Stimulated activated CD8-positive, alpha-beta memory T cell treated with anti-CD3 and anti-CD28 coated beads, Interleukin-2, amount 100 ng/mL, for 1 hour (primary cell): ENCODE results near the gene USP22.
"Not testable (repeated sequence)": the region's sequence is repeated elsewhere in the genome, so short reads cannot be mapped to it uniquely, and the experiment has no call there.

Experiments
- DNase-seq, 2 donors: peaks; one replicate each; pipeline ENCODE4 v3.0.0-alpha.2; 2020; ENCODE audit warnings: low read depth in 2 of 2

The USP22 gene

GRCh38 chr17:21042458-21043295 lies at the start of gene USP22:
Gene USP22 (minus strand): TSS chr17:21043011. CDS start chr17:21042835, 176 bp downstream.
- DNase-seq, result no peak

DNA sequence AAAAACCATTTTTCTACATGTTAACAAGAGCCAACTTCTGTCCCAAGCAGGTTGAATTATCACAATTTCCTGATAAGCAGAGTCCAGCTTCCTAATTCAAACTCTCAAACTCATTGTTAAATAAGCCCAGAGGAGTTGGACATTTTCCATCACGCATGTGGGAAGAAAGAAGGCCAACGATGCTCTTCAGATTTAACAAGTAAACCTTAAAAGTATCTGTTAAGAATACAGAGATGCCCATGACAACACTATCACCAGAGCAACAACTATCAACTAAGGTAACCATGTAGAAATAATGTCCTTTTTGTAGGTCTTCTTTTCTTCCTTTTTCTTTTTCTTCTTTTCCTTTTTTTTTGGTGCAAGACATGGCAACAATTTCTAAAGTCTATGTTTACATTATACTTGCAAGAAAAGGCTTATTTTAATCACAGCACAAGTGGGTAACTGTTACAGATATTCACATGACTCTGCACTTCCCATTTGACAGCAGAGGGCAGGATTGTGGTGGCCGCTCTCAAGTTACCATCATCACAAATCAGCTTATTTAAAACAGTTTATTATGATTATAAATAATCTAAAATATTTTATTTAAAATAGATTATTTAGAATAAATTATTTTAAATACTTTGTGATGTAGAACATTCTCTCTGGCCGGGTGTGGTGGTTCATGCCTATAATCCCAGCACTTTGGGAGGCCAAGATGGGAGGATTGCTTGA lies 48.2 kb upstream of the USP22 start:
- DNase-seq, result no peak

- no peak for DNase-seq
These were observed 47.4 kb upstream of the USP22 start for GRCh38 chr17:21089933-21090901.

GRCh38 chr17:21089145-21089544 lies 46.3 kb upstream of the USP22 start:
- no peak for DNase-seq

GRCh38 chr17:21085707-21086106 lies 42.9 kb upstream of the USP22 start:
- DNase-seq, result no peak

- DNase-seq, result not testable (repeated sequence)
These were observed 42.5 kb upstream of the USP22 start for GRCh38 chr17:21085280-21085679.

GRCh38 chr17:21082001-21082436 lies 39.2 kb upstream of the USP22 start:
- DNase-seq, result no peak

GRCh38 chr17:21079196-21079595 lies 36.4 kb upstream of the USP22 start:
- no peak for DNase-seq

- DNase-seq, result no peak
These were observed 35.4 kb upstream of the USP22 start for GRCh38 chr17:21078016-21078780.

GRCh38 chr17:21077281-21077680 lies 34.5 kb upstream of the USP22 start:
- no peak for DNase-seq

- no peak for DNase-seq
These were observed 33.4 kb upstream of the USP22 start for GRCh38 chr17:21076242-21076641.

DNA sequence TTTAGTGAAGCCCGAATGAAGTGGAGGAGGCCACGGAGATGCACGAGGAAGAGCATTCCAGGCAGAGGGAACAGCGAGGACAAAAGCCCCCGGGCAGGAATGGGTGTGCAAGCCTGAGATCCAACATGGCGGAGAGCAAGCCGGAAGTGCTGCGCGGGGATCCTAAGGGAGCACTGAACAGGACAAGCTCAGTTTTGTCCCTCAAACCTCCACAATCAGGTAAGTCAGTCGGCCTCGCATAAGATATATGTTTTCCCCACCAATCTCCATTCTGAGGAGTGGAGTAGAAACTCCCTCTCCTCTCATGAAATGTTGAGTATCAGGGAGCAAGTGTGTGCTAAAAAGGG lies 32.9 kb upstream of the USP22 start:
- DNase-seq, result no peak

DNA sequence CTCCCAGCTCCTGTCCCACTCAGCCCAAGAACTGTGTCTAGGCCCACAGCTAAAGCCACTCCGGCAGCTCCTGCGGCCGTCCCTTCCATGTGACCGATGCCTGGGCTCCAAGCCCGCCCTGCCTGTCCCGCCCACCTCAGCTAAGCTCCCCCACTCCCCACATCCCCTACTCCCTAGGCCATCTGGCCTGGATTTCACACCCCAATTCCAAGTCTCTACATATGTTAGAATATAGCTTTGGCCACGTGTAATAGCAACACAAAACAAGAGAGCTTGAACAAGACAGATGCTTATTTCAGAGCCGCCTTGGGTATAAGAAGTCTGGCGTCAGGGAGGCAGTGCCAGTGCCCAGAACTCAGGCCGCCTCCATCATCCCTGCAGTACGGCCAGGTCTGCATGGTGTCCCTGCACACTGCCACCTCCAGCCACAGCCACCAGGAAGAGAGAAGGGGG lies 30.0 kb upstream of the USP22 start:
- DNase-seq, result no peak

DNA sequence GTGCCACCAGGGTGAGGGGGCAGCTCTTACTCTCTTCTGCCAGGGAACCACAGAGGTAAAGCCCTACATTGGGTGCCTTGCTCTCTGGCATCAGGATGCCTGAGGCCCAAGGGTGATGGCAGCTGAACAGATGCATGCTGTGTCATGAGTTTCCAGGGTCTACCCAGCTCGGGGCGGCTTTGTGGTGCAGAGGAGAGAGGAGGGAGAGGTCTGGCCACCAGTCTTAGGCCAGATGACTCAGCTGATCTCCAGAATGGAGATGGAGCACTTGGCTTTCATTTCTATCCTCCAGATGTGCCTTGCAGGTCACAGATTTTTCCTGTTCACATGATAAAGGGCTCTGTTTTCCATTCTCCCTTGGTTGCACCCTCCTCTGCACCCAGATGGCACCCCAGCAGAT lies 23.6 kb upstream of the USP22 start:
- DNase-seq, result no peak

DNA sequence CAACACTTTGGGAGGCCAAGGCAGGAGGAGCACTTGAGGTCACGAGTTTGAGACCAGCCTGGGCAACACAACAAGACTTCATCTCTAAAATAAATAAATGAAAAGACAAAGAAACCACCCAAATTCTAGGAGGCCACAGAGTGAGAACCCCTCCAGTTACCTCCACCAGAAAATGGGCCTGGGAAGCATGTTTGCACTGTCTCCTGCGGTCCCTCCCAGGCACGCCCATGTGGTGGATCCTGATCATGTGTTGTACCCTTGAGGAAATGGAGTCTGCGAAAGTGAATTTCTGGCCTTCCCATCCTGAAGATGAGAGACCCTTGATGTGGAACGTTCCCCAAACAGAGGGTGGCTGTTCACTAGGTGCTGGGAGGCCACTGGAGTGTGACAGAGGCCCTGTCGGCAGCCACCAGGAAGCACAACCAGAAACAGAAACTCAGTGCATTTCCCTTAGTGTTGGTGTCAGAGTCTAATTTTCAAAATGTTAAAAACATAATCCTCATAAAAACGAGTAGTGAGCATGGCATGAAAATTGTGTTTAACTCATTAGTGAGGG lies 19.2 kb upstream of the USP22 start:
- no peak for DNase-seq

DNA sequence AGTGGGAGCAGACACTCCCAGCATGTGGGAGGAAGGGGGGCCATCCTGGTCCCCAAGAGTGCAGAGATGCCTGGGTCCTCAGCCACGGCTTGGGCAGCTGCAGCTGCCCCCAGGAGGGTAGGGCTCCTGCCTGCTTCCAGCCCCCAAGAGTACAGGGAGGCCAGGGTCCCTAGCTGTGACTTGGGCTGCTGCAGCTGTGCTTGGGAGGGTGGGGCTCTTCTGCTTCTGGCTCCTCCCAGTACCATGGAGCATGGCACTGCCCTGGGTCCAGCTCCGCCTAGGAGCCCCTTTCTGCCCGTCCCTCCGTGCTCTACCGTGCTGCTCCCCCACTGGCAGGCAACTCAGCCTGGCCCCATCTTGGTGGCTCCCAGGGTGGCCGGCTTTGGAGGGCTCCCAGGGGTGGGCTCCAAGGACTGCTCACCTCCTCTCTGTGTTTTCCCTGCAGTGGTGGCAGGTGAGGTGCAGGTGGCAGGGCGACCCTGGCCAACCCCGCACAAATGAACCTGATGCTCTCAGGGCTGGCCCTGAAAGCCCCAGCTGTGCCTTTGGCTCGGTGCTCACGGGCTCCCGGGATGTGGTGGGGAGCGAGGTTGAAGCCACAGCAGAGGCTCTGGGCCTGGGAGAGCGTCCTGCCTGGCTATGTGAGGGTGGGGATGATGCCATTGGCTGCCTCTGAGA lies 18.5 kb upstream of the USP22 start:
- DNase-seq, result no peak

- no peak for DNase-seq
These were observed 16.9 kb upstream of the USP22 start for GRCh38 chr17:21059761-21060160.

DNA sequence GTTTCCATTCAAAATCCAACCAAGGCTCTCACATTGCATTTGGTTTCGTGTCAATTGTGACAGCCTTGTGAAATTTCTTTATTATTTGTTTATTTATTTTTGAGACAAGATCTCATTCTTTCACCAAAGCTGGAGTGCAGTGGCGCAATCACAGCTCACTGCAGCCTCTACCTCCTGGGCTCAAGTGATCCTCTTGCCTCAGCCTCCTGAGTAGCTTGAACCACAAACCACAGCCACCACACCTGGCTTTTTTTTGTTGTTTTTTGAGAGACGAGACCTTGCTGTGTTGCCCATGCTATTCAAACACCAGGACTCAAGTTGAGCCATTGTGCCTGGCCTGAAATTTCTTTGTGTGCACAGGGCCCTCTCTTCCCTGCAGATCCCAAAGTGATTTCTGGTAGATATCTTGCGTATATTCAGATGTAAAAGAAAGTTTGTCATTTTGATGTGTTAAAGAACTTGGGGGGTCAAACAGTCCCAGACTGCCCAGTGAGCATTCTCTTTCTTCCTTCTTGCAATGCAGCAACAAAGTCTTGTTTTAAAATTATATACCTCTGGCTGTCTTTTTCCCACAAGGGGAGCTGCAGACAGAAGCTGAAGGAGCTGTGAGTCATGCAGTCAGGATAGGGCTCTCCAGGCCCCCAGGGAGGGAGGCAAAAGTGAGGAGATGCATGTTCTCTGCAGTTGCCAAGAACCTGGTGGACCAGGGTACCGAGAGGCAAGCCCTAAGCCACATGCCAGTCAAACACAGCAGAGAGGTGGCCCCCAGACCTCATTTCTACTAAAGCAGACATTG lies 15.5 kb upstream of the USP22 start:
- DNase-seq, result no peak

GRCh38 chr17:21053056-21053455 lies 10.2 kb upstream of the USP22 start:
- not testable (repeated sequence) for DNase-seq
